Measurements from ENCODE around the gene IRF3.

The IRF3 gene

GRCh38 chr19:49681830-49682229 lies 16.2 kb upstream of the IRF3 start:
- Mint-ChIP-seq H3K27ac (no peak overlapping the region), H3K4me1 (peaks cover 33 to 54% of the 10 kb centered on the region in 2 donors), H3K4me3 (no peak overlapping the region), H3K9me3 (no peaks in the 10 kb centered on the region), H3K36me3 (peaks cover 38 to 54% of the 10 kb centered on the region in 2 donors), H3K27me3 (no peaks in the 10 kb centered on the region)
- ATAC-seq (replicated peaks), result no peak
- DNase-seq, result no peak

GRCh38 chr19:49680421-49681351 lies 15.0 kb upstream of the IRF3 start:
- Mint-ChIP-seq H3K4me3 (peak overlapping the region; percentile 87 to 90), H3K27me3 (no peaks in the 10 kb centered on the region), H3K9me3 (no peaks in the 10 kb centered on the region), H3K27ac (peak overlapping the region; percentile 69), H3K36me3 (peaks cover 37 to 47% of the 10 kb centered on the region in 2 donors), H3K4me1 (peaks cover 33 to 59% of the 10 kb centered on the region in 2 donors)
- peak; percentile 8 for ATAC-seq (replicated peaks)
- DNase-seq, result peak; percentile 87

GRCh38 chr19:49679771-49680413 lies 14.2 kb upstream of the IRF3 start:
- Mint-ChIP-seq H3K27ac (peak overlapping the region; percentile 57), H3K36me3 (peaks cover 29 to 39% of the 10 kb centered on the region in 2 donors), H3K4me1 (peaks cover 30 to 53% of the 10 kb centered on the region in 2 donors), H3K9me3 (no peaks in the 10 kb centered on the region), H3K4me3 (peak overlapping the region; percentile 87 to 90), H3K27me3 (no peaks in the 10 kb centered on the region)
- DNase-seq (no peak), ATAC-seq (replicated peaks) (no peak)

GRCh38 chr19:49678985-49679770 lies 13.5 kb upstream of the IRF3 start:
- DNase-seq (no peak), ATAC-seq (replicated peaks) (no peak)
- H3K9me3 Mint-ChIP-seq, result no peaks in the 10 kb centered on the region
- H3K27me3 Mint-ChIP-seq, result no peaks in the 10 kb centered on the region
- H3K4me3 Mint-ChIP-seq, result peak overlapping the region; percentile 87 to 90
- peaks cover 25 to 35% of the 10 kb centered on the region in 2 donors for H3K36me3 Mint-ChIP-seq
- peaks cover 29 to 52% of the 10 kb centered on the region in 2 donors for H3K4me1 Mint-ChIP-seq
- peak overlapping the region; percentile 99 for H3K27ac Mint-ChIP-seq

GRCh38 chr19:49677901-49678674 lies 12.4 kb upstream of the IRF3 start:
- peaks cover 20 to 33% of the 10 kb centered on the region in 2 donors for H3K36me3 Mint-ChIP-seq
- peaks cover 32 to 45% of the 10 kb centered on the region in 2 donors for H3K4me1 Mint-ChIP-seq
- ATAC-seq (replicated peaks), result peak; percentile 44 to 46
- H3K27me3 Mint-ChIP-seq, result no peaks in the 10 kb centered on the region
- peak; percentile 84 for DNase-seq
- H3K27ac Mint-ChIP-seq, result peak overlapping the region; percentile 99
- H3K9me3 Mint-ChIP-seq, result no peaks in the 10 kb centered on the region
- H3K4me3 Mint-ChIP-seq, result peak overlapping the region; percentile 87 to 90

GRCh38 chr19:49677231-49677900 lies 11.7 kb upstream of the IRF3 start, which contains the start of gene PRMT1:
Gene PRMT1, plus strand, starts transcription at chr19:49677271. Its CDS starts 10 bp downstream, at chr19:49677281.
- H3K4me1 Mint-ChIP-seq, result peaks cover 33 to 48% of the 10 kb centered on the region in 2 donors
- peak; percentile 13 to 22 for ATAC-seq (replicated peaks)
- DNase-seq, result peak; percentile 61
- H3K9me3 Mint-ChIP-seq, result no peaks in the 10 kb centered on the region
- peaks cover 19 to 33% of the 10 kb centered on the region in 2 donors for H3K36me3 Mint-ChIP-seq
- H3K4me3 Mint-ChIP-seq, result peak within 1 kb of the TSS; percentile 87 to 90
- H3K27ac Mint-ChIP-seq, result peak within 1 kb of the TSS; percentile 99
- H3K27me3 Mint-ChIP-seq, result no peaks in the 10 kb centered on the region

- Mint-ChIP-seq H3K27me3 (no peaks in the 10 kb centered on the region), H3K4me1 (peaks cover 38 to 54% of the 10 kb centered on the region in 2 donors), H3K36me3 (peaks cover 16 to 35% of the 10 kb centered on the region in 2 donors), H3K27ac (peak overlapping the region; percentile 99), H3K9me3 (no peaks in the 10 kb centered on the region), H3K4me3 (peak overlapping the region; percentile 87 to 90)
- DNase-seq, result peak; percentile 99
- ATAC-seq (replicated peaks), result peak; percentile 73 to 77
Measured at GRCh38 chr19:49676784-49677230, 11.2 kb upstream of the IRF3 start.

GRCh38 chr19:49676136-49676783 lies 10.6 kb upstream of the IRF3 start:
- ATAC-seq (replicated peaks) (peak; percentile 11 to 19), DNase-seq (no peak)
- Mint-ChIP-seq H3K36me3 (peaks cover 14 to 34% of the 10 kb centered on the region in 2 donors), H3K4me3 (peak overlapping the region; percentile 87 to 90), H3K4me1 (peaks cover 39 to 56% of the 10 kb centered on the region in 2 donors), H3K27me3 (no peaks in the 10 kb centered on the region), H3K27ac (peak overlapping the region; percentile 99), H3K9me3 (no peaks in the 10 kb centered on the region)

GRCh38 chr19:49672131-49672919 lies 6.7 kb upstream of the IRF3 start:
- ATAC-seq (replicated peaks) (peak in 1 of 2 donors; percentile 20), DNase-seq (peak; percentile 64)
- H3K27me3 Mint-ChIP-seq, result no peaks in the 10 kb centered on the region
- H3K36me3 Mint-ChIP-seq, result peaks cover 17 to 33% of the 10 kb centered on the region in 2 donors
- H3K9me3 Mint-ChIP-seq, result no peaks in the 10 kb centered on the region
- H3K4me1 Mint-ChIP-seq, result peaks cover 22 to 28% of the 10 kb centered on the region in 2 donors
- H3K4me3 Mint-ChIP-seq, result peak overlapping the region in 1 of 2 donors; percentile 14
- H3K27ac Mint-ChIP-seq, result peak overlapping the region; percentile 31

- ATAC-seq (replicated peaks), result no peak
- no peaks in the 10 kb centered on the region for H3K9me3 Mint-ChIP-seq
- peaks cover 23 to 37% of the 10 kb centered on the region in 2 donors for H3K36me3 Mint-ChIP-seq
- H3K27me3 Mint-ChIP-seq, result no peaks in the 10 kb centered on the region
- H3K27ac Mint-ChIP-seq, result no peak overlapping the region
- peaks cover 33 to 38% of the 10 kb centered on the region in 2 donors for H3K4me1 Mint-ChIP-seq
- DNase-seq, result no peak
- H3K4me3 Mint-ChIP-seq, result no peak overlapping the region
Measured at GRCh38 chr19:49669516-49669915, 3.9 kb upstream of the IRF3 start.

- H3K4me1 Mint-ChIP-seq, result peaks cover 34 to 56% of the 10 kb centered on the region in 2 donors
- H3K4me3 Mint-ChIP-seq, result peak overlapping the region; percentile 97
- no peak overlapping the region for H3K27ac Mint-ChIP-seq
- ATAC-seq (replicated peaks) (no peak), DNase-seq (no peak)
- H3K36me3 Mint-ChIP-seq, result peaks cover 26 to 45% of the 10 kb centered on the region in 2 donors
- no peaks in the 10 kb centered on the region for H3K9me3 Mint-ChIP-seq
- H3K27me3 Mint-ChIP-seq, result no peaks in the 10 kb centered on the region
Measured at GRCh38 chr19:49667473-49667872, 1.8 kb upstream of the IRF3 start.

GRCh38 chr19:49666120-49666444 lies 425 bp upstream of the IRF3 start:
- no peak for ATAC-seq (replicated peaks)
- H3K36me3 Mint-ChIP-seq, result peaks cover 27 to 48% of the 10 kb centered on the region in 2 donors
- DNase-seq, result no peak

More at GRCh38 chr19:49666120-49666444, 425 bp upstream of the IRF3 start:
- Mint-ChIP-seq H3K27ac (peak overlapping the region; percentile 93), H3K27me3 (no peaks in the 10 kb centered on the region), H3K9me3 (no peaks in the 10 kb centered on the region), H3K4me3 (peak overlapping the region; percentile 97), H3K4me1 (peaks cover 27 to 54% of the 10 kb centered on the region in 2 donors)
